Hippocampal formation (tissue), 2 donors: ENCODE results near the gene TPD52L1.
"Not testable (repeated sequence)": the region's sequence is repeated elsewhere in the genome, so short reads cannot be mapped to it uniquely, and the experiment has no call there.

Experiments used
- DNase-seq, 2 donors: peaks; one replicate each; lab custom pipeline; 2025; lab: John Stamatoyannopoulos, UW

TPD52L1 gene

DNA sequence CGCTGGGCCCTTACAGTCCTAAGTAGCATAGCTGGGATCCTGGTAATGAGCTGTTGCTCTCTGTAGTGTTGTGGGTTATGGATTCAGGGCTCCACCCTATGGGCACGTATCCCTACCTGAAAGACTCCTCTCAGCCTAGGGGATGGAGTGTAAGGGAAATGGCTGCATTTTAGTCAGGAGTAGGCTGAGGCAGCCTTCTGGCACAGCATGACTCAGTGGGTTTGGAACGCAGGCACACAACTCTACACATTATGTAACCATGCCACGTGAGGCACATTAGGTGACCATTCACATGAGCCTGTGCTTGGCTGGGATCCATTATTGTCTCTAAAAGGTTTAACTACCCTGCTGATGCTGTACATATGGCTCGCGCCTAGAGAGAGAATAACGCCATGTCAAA is 120.4 kb downstream of the TPD52L1 start:
- no peak for DNase-seq

DNA sequence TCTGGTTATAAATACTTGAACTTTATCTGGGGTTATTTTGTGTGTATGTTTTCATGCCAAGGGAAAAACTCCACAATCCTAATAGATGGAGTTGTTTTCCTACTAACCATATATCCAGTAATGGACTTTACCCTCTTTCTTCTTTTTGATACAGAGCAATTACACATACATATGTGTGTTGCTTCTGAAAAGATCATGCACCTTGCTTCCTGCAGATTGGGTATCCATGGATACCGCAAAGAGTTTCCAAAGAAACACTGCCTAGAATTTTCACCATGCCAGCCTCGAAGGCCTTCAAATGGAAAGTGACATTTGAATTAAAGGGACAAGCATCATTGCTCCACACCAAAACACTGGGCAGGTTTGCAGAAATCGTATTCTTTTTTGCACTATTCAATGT is 121.4 kb downstream of the TPD52L1 start:
- no peak for DNase-seq

DNA sequence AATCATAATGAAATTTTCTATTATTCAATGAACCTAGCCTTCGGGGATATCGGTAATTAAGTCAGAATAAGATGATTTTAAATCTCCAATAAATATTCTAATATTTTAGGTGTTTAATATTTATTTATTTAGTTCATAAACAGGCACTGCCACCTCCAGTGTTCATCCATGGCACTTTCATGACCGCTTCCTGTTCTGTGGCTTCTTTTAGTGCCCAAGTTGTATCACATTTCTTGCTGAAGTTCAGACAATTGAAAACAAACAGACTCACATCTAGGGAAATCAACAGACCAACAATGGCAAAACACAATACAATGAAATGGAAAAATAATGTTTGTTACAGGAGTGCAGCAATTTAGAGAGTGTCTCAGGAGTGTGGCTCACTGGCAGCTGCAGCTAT is 122.2 kb downstream of the TPD52L1 start:
- DNase-seq: no peak

- DNase-seq: no peak
Observed at GRCh38 chr6:125277838-125278237, 124.3 kb downstream of the TPD52L1 start.

GRCh38 chr6:125279961-125280360 is 126.4 kb downstream of the TPD52L1 start:
- DNase-seq: no peak

GRCh38 chr6:125280370-125281035 is 126.9 kb downstream of the TPD52L1 start:
- not testable (repeated sequence) for DNase-seq

GRCh38 chr6:125282470-125282869 is 128.9 kb downstream of the TPD52L1 start:
- not testable (repeated sequence) for DNase-seq

- no peak for DNase-seq
Observed at GRCh38 chr6:125285353-125285752, 131.8 kb downstream of the TPD52L1 start.

GRCh38 chr6:125285936-125286335 is 132.4 kb downstream of the TPD52L1 start:
- DNase-seq: no peak

- no peak for DNase-seq
Observed at GRCh38 chr6:125287718-125288117, 134.1 kb downstream of the TPD52L1 start.

GRCh38 chr6:125293587-125293986 is 140.0 kb downstream of the TPD52L1 start:
- DNase-seq: no peak

DNA sequence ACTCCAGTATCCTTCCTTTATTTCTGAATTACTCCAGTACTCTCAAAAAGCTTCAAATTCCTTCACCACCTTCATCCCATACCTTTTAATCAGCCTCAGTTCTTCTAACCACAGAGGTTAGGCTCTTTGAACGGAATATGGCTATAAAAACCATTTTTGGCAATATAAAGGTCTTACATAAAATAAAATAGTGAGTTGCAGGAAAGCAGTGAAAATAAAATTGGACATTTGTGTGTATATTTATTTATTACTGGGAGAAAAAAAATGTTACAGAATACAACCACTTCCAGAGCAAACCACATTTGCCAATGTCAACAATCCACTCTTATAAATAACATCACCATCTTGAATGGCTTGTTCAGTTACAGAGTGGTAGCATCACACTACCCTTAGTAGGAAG is 140.5 kb downstream of the TPD52L1 start:
- DNase-seq: no peak

DNA sequence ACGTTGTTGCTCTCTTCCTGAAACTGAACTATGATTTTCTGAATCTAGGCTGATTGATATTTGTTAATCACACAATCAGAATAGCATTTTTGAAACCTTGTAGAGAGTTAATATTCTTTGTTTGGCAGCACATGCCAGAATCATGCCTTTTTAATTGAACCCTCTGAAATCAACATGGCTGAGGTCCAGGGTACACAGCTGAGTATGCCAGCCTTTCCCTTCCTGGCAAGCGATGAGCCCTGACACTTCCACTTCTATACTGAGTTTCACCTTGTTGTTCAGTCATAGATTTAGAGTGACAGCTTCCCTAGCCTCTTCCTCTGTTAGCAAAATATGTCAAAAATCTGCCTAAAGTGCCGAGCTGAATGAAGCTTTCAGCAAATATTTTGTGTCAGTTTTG is 141.4 kb downstream of the TPD52L1 start:
- no peak for DNase-seq

DNA sequence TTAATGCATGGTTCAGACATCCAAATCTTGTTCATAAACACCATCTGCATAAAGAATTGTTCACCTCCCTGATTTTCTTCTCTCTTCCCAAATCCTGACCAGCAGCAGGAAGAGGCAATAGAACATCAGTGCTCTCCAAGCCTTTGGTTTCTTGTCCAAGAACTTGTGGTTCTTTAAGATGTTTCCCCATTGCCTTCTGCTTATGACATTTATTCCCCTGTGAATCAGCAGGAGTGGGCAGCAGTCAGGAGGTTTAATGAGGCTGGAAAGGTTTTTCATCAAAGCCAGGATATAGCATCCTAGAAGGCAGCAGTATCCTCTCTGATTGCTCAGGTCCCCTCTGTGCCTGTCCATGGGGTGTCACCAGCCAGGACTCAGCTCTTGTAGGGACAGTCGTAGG is 142.9 kb downstream of the TPD52L1 start:
- DNase-seq: no peak

GRCh38 chr6:125299257-125299656 is 145.7 kb downstream of the TPD52L1 start:
- no peak for DNase-seq

DNA sequence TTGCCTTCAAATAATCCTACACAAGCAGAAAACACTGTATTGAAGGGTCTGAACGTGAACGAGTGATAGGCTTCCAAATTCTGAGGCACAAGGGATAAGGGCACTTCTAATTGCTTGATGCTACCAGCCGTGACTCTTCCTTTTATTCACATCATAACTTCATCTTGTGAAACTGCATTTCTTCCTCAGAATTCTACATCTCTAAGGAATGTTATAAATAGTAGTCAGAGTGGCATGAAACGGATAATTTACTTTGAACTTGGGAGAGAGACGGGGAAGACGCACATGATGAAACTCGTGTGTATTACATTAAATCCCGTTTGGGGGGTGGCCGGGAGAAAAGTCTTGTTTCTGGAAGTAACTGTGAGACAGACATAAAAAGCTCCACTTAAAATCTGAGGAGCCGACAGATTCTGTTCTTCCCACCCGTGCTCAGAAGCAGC is 147.4 kb downstream of the TPD52L1 start:
- no peak for DNase-seq

GRCh38 chr6:125301435-125302391 is 148.1 kb downstream of the TPD52L1 start, which contains the start of gene HDDC2:
TSS of gene HDDC2 (minus strand) at chr6:125301967. CDS start at chr6:125301932, 35 bp downstream.
- peak; percentile 36 to 59 for DNase-seq

- no peak for DNase-seq
Observed at GRCh38 chr6:125302840-125303511, 149.4 kb downstream of the TPD52L1 start.

- no peak for DNase-seq
Observed at GRCh38 chr6:125303512-125303854, 149.9 kb downstream of the TPD52L1 start.

DNA sequence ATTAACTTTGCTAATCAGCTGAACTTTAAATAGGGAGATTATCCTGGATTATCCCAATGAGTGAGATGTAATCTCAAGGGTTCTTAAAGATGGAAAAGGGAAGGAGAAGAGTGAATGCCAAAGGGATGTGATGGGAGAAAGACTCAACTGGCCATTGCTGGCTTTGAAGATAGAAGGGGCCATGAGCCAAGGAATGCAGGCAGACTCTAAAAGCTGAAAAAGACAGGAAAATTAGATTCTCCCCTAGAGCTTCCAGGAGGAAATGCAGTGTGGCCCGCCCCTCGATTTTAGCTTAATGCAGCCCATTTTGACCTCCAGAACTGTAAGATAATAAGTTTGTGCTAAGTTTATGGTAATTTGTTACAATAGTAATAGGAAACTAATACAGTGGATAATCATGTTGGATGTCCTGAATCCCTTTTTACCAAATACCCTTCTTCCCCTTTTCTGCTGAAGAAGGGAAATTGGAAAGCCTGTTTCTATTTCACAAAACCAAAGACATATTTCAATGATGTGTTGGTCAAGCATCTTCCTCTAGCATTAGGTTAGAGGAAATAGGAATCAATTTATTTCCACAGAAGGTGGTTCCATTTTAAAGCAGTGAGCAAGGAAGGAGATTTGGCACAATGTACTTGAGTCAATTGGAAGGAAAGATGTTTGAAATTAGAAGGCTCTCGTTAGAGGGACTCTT is 151.5 kb downstream of the TPD52L1 start:
- no peak for DNase-seq

GRCh38 chr6:125306756-125307149 is 153.2 kb downstream of the TPD52L1 start:
- DNase-seq: no peak
